GM21381 (cell line): ENCODE measurements around the gene SEMA4C.
A peak's percentile ranks its signal among the peaks of the same experiment; 100 is the strongest.

Experiments used
- ATAC-seq: cut with Tn5 transposase; IDR thresholded peaks from one replicate; pipeline ENCODE4 v1.9.1; 2021; ENCODE audit warnings: mild to moderate bottlenecking, moderate library complexity; ENCODE audit not compliant: unreplicated experiment

Gene SEMA4C

GRCh38 chr2:96846825-96847224 is 23.1 kb downstream of the SEMA4C start:
- no peak for ATAC-seq

- ATAC-seq, result no peak
These were observed 25.5 kb downstream of the SEMA4C start for GRCh38 chr2:96844405-96844808.

- no peak for ATAC-seq
These were observed 26.2 kb downstream of the SEMA4C start, which contains the start of gene ANKRD23 for GRCh38 chr2:96843538-96844268. Gene ANKRD23, minus strand, starts transcription at chr2:96844021. Its CDS starts 29 bp downstream, at chr2:96843992.

- ATAC-seq, result no peak
These were observed 27.3 kb downstream of the SEMA4C start for GRCh38 chr2:96842600-96842999.

- ATAC-seq, result no peak
These were observed 28.0 kb downstream of the SEMA4C start for GRCh38 chr2:96841701-96842495.

GRCh38 chr2:96839875-96840850 is 29.7 kb downstream of the SEMA4C start:
- no peak for ATAC-seq

- peak; percentile 62 for ATAC-seq
These were observed 30.5 kb downstream of the SEMA4C start for GRCh38 chr2:96839293-96839874.

GRCh38 chr2:96838345-96839292 is 31.3 kb downstream of the SEMA4C start:
- no peak for ATAC-seq

GRCh38 chr2:96837575-96837974 is 32.3 kb downstream of the SEMA4C start:
- no peak for ATAC-seq

GRCh38 chr2:96835830-96836229 is 34.0 kb downstream of the SEMA4C start:
- no peak for ATAC-seq

- no peak for ATAC-seq
These were observed 36.9 kb downstream of the SEMA4C start for GRCh38 chr2:96832754-96833507.

GRCh38 chr2:96832408-96832753 is 37.5 kb downstream of the SEMA4C start:
- ATAC-seq, result no peak

- ATAC-seq, result no peak
These were observed 38.2 kb downstream of the SEMA4C start for GRCh38 chr2:96831679-96832078.

- no peak for ATAC-seq
These were observed 39.8 kb downstream of the SEMA4C start for GRCh38 chr2:96830044-96830562.

- ATAC-seq, result no peak
These were observed 41.0 kb downstream of the SEMA4C start for GRCh38 chr2:96828874-96829273.

GRCh38 chr2:96828436-96828835 is 41.4 kb downstream of the SEMA4C start:
- no peak for ATAC-seq

GRCh38 chr2:96826546-96827278 is 43.2 kb downstream of the SEMA4C start:
- no peak for ATAC-seq

GRCh38 chr2:96825057-96825456 is 44.8 kb downstream of the SEMA4C start:
- ATAC-seq, result no peak
